Type B pancreatic cell (in vitro differentiated cells): ENCODE results near the gene BCKDHB. TPM values are rescaled to one million over a fixed set of nuclear protein-coding genes. Genes with fewer than 3 reads are reported as not detected.
A peak's percentile ranks its signal among the peaks of the same experiment; 100 is the strongest.

ENCODE experiments used
- DNase-seq: peaks from one replicate; pipeline ENCODE4 v3.0.0; 2021; ENCODE audit warnings: mixed read lengths; ENCODE audit not compliant: unreplicated experiment; ENCODE audit errors: extremely low spot score
- H3K27ac Mint-ChIP-seq: 2 replicates; pipeline ENCODE4 v1.8.0; 2021; ENCODE audit warnings: mild to moderate bottlenecking, mixed read lengths
- H3K27me3 Mint-ChIP-seq: 2 replicates; pipeline ENCODE4 v1.8.0; 2021; ENCODE audit warnings: mixed read lengths
- H3K36me3 Mint-ChIP-seq: 2 replicates; pipeline ENCODE4 v1.8.0; 2021; ENCODE audit warnings: mixed read lengths
- H3K4me1 Mint-ChIP-seq: one replicate; pipeline ENCODE4 v1.8.0; 2021; ENCODE audit warnings: mixed read lengths; ENCODE audit not compliant: unreplicated experiment
- H3K4me3 Mint-ChIP-seq: 2 replicates; pipeline ENCODE4 v1.8.0; 2021; ENCODE audit warnings: mild to moderate bottlenecking, mixed read lengths
- H3K9me3 Mint-ChIP-seq: 2 replicates; pipeline ENCODE4 v1.8.0; 2021; ENCODE audit warnings: mixed read lengths
- CTCF ChIP-seq: fragments of 200-600 bp; sonication (generic); conservative IDR thresholded peaks from 2 replicates; pipeline ENCODE4 v1.5.0; 2021; ENCODE audit warnings: antibody characterized with exemption, mild to moderate bottlenecking
- total RNA-seq: library from RNA; stranded (reverse); gene quantifications from 2 replicates; pipeline ENCODE4 v1.2.1, GENCODE V29; 2021; ENCODE audit warnings: low replicate concordance

Gene BCKDHB
- total RNA-seq, 1 donor from 2014 or later: 33.2 TPM

GRCh38 chr6:80143419-80143937 is 37.0 kb downstream of the BCKDHB start:
- no peak overlapping the region for H3K4me3 Mint-ChIP-seq
- no peaks in the 10 kb centered on the region for H3K4me1 Mint-ChIP-seq
- H3K9me3 Mint-ChIP-seq: peaks cover 5% of the 10 kb centered on the region
- no peak for DNase-seq
- no peaks in the 10 kb centered on the region for H3K27me3 Mint-ChIP-seq
- TF ChIP-seq CTCF: no peak
- H3K36me3 Mint-ChIP-seq: peaks cover 17% of the 10 kb centered on the region
- peak overlapping the region; percentile 11 for H3K27ac Mint-ChIP-seq

GRCh38 chr6:80144753-80145315 is 38.4 kb downstream of the BCKDHB start:
- Mint-ChIP-seq H3K4me1 (no peaks in the 10 kb centered on the region), H3K27me3 (no peaks in the 10 kb centered on the region), H3K4me3 (no peak overlapping the region), H3K27ac (no peak overlapping the region), H3K9me3 (peaks cover 5% of the 10 kb centered on the region), H3K36me3 (peaks cover 17% of the 10 kb centered on the region)
- no peak for TF ChIP-seq CTCF
- DNase-seq: no peak

GRCh38 chr6:80145509-80145908 is 39.0 kb downstream of the BCKDHB start:
- no peak for TF ChIP-seq CTCF
- Mint-ChIP-seq H3K27ac (no peak overlapping the region), H3K4me3 (no peak overlapping the region), H3K9me3 (peaks cover 5% of the 10 kb centered on the region), H3K27me3 (no peaks in the 10 kb centered on the region), H3K4me1 (no peaks in the 10 kb centered on the region), H3K36me3 (peaks cover 22% of the 10 kb centered on the region)
- DNase-seq: no peak

- Mint-ChIP-seq H3K27ac (no peak overlapping the region), H3K9me3 (peaks cover 5% of the 10 kb centered on the region), H3K4me1 (no peaks in the 10 kb centered on the region), H3K36me3 (peaks cover 22% of the 10 kb centered on the region), H3K27me3 (no peaks in the 10 kb centered on the region), H3K4me3 (no peak overlapping the region)
- TF ChIP-seq CTCF: no peak
- DNase-seq: no peak
Measured at GRCh38 chr6:80145921-80146320, 39.5 kb downstream of the BCKDHB start.

GRCh38 chr6:80148220-80148619 is 41.7 kb downstream of the BCKDHB start:
- no peak for DNase-seq
- Mint-ChIP-seq H3K4me1 (peaks cover 4% of the 10 kb centered on the region), H3K36me3 (peaks cover 24% of the 10 kb centered on the region), H3K4me3 (no peak overlapping the region), H3K27me3 (no peaks in the 10 kb centered on the region), H3K27ac (no peak overlapping the region), H3K9me3 (peaks cover 5% of the 10 kb centered on the region)
- TF ChIP-seq CTCF: no peak
